Stimulated activated memory B cell treated with anti-CD40 and anti-IgM and Interleukin-4, amounts not matched to agents 10 μg/mL and 1 μg/mL and 100 μg/mL, for 72 hours (primary cell): ENCODE data around the gene HS1BP3.
A peak's percentile ranks its signal among the peaks of the same experiment; 100 is the strongest.

ENCODE experiments used
- ATAC-seq: fragments of 150-1000 bp; cut with Tn5 transposase; 2 replicates; pipeline ENCODE4 v1.10.0; 2021
- H3K27ac Mint-ChIP-seq: one replicate; pipeline ENCODE4 v1.8.0; 2022; ENCODE audit warnings: mild to moderate bottlenecking, mixed read lengths
- H3K27me3 Mint-ChIP-seq: one replicate; pipeline ENCODE4 v1.8.0; 2022; ENCODE audit warnings: mixed read lengths
- H3K36me3 Mint-ChIP-seq: one replicate; pipeline ENCODE4 v1.8.0; 2022; ENCODE audit warnings: mixed read lengths
- H3K4me1 Mint-ChIP-seq: one replicate; pipeline ENCODE4 v1.8.0; 2022; ENCODE audit warnings: mixed read lengths
- H3K4me3 Mint-ChIP-seq: one replicate; pipeline ENCODE4 v1.8.0; 2022; ENCODE audit warnings: mild to moderate bottlenecking, moderate library complexity, mixed read lengths
- H3K9me3 Mint-ChIP-seq: one replicate; pipeline ENCODE4 v1.8.0; 2022; ENCODE audit warnings: mixed read lengths

HS1BP3 gene

GRCh38 chr2:20593072-20594034 lies 57.5 kb downstream of the HS1BP3 start:
- Mint-ChIP-seq H3K4me3 (no peak overlapping the region), H3K9me3 (no peaks in the 10 kb centered on the region), H3K4me1 (peaks cover 69% of the 10 kb centered on the region), H3K27ac (peak overlapping the region; percentile 43), H3K36me3 (peaks cover 11% of the 10 kb centered on the region), H3K27me3 (peaks cover 37% of the 10 kb centered on the region)
- ATAC-seq, result no peak

GRCh38 chr2:20592106-20593071 lies 58.5 kb downstream of the HS1BP3 start:
- H3K27ac Mint-ChIP-seq, result peak overlapping the region; percentile 31
- ATAC-seq, result no peak
- no peaks in the 10 kb centered on the region for H3K9me3 Mint-ChIP-seq
- peaks cover 64% of the 10 kb centered on the region for H3K4me1 Mint-ChIP-seq
- H3K36me3 Mint-ChIP-seq, result peaks cover 11% of the 10 kb centered on the region
- peaks cover 40% of the 10 kb centered on the region for H3K27me3 Mint-ChIP-seq
- no peak overlapping the region for H3K4me3 Mint-ChIP-seq

- H3K4me1 Mint-ChIP-seq, result peaks cover 54% of the 10 kb centered on the region
- H3K4me3 Mint-ChIP-seq, result no peak overlapping the region
- ATAC-seq, result no peak
- H3K27me3 Mint-ChIP-seq, result peaks cover 52% of the 10 kb centered on the region
- H3K36me3 Mint-ChIP-seq, result peaks cover 11% of the 10 kb centered on the region
- H3K27ac Mint-ChIP-seq, result no peak overlapping the region
- H3K9me3 Mint-ChIP-seq, result no peaks in the 10 kb centered on the region
Measured at GRCh38 chr2:20590704-20591515, 60.0 kb downstream of the HS1BP3 start.

- Mint-ChIP-seq H3K36me3 (peaks cover 11% of the 10 kb centered on the region), H3K9me3 (no peaks in the 10 kb centered on the region), H3K27me3 (peaks cover 52% of the 10 kb centered on the region), H3K4me3 (no peak overlapping the region), H3K4me1 (peaks cover 47% of the 10 kb centered on the region), H3K27ac (no peak overlapping the region)
- no peak for ATAC-seq
Measured at GRCh38 chr2:20589975-20590703, 60.8 kb downstream of the HS1BP3 start.

- H3K36me3 Mint-ChIP-seq, result peaks cover 11% of the 10 kb centered on the region
- no peaks in the 10 kb centered on the region for H3K9me3 Mint-ChIP-seq
- peaks cover 55% of the 10 kb centered on the region for H3K27me3 Mint-ChIP-seq
- ATAC-seq, result no peak
- peaks cover 37% of the 10 kb centered on the region for H3K4me1 Mint-ChIP-seq
- H3K4me3 Mint-ChIP-seq, result no peak overlapping the region
- H3K27ac Mint-ChIP-seq, result no peak overlapping the region
Measured at GRCh38 chr2:20588918-20589871, 61.7 kb downstream of the HS1BP3 start.

GRCh38 chr2:20585710-20586594 lies 64.9 kb downstream of the HS1BP3 start:
- H3K9me3 Mint-ChIP-seq, result no peaks in the 10 kb centered on the region
- H3K36me3 Mint-ChIP-seq, result no peaks in the 10 kb centered on the region
- H3K4me3 Mint-ChIP-seq, result no peak overlapping the region
- H3K4me1 Mint-ChIP-seq, result peaks cover 14% of the 10 kb centered on the region
- no peak overlapping the region for H3K27ac Mint-ChIP-seq
- H3K27me3 Mint-ChIP-seq, result peaks cover 37% of the 10 kb centered on the region
- no peak for ATAC-seq

- Mint-ChIP-seq H3K4me1 (peaks cover 14% of the 10 kb centered on the region), H3K27ac (no peak overlapping the region), H3K36me3 (no peaks in the 10 kb centered on the region), H3K9me3 (no peaks in the 10 kb centered on the region), H3K4me3 (no peak overlapping the region), H3K27me3 (peaks cover 37% of the 10 kb centered on the region)
- ATAC-seq, result no peak
Measured at GRCh38 chr2:20585359-20585709, 65.6 kb downstream of the HS1BP3 start.

GRCh38 chr2:20584399-20585358 lies 66.2 kb downstream of the HS1BP3 start:
- no peaks in the 10 kb centered on the region for H3K9me3 Mint-ChIP-seq
- H3K27me3 Mint-ChIP-seq, result peaks cover 37% of the 10 kb centered on the region

GRCh38 chr2:20584045-20584398 lies 66.9 kb downstream of the HS1BP3 start:
- H3K4me1 Mint-ChIP-seq, result peaks cover 19% of the 10 kb centered on the region
- H3K36me3 Mint-ChIP-seq, result no peaks in the 10 kb centered on the region
- no peak for ATAC-seq
- peaks cover 32% of the 10 kb centered on the region for H3K27me3 Mint-ChIP-seq
- no peak overlapping the region for H3K4me3 Mint-ChIP-seq
- no peaks in the 10 kb centered on the region for H3K9me3 Mint-ChIP-seq
- no peak overlapping the region for H3K27ac Mint-ChIP-seq

More at GRCh38 chr2:20584399-20585358, 66.2 kb downstream of the HS1BP3 start:
- peaks cover 19% of the 10 kb centered on the region for H3K4me1 Mint-ChIP-seq
- H3K4me3 Mint-ChIP-seq, result no peak overlapping the region
- H3K27ac Mint-ChIP-seq, result no peak overlapping the region
- no peaks in the 10 kb centered on the region for H3K36me3 Mint-ChIP-seq
- ATAC-seq, result no peak

- Mint-ChIP-seq H3K27ac (no peak overlapping the region), H3K27me3 (peaks cover 26% of the 10 kb centered on the region), H3K36me3 (no peaks in the 10 kb centered on the region), H3K4me3 (no peak overlapping the region), H3K9me3 (no peaks in the 10 kb centered on the region), H3K4me1 (peaks cover 21% of the 10 kb centered on the region)
- no peak for ATAC-seq
Measured at GRCh38 chr2:20583425-20583881, 67.4 kb downstream of the HS1BP3 start.

- peak; percentile 39 for ATAC-seq
- Mint-ChIP-seq H3K27me3 (peaks cover 26% of the 10 kb centered on the region), H3K4me3 (no peak overlapping the region), H3K4me1 (peaks cover 25% of the 10 kb centered on the region), H3K27ac (no peak overlapping the region), H3K36me3 (no peaks in the 10 kb centered on the region), H3K9me3 (no peaks in the 10 kb centered on the region)
Measured at GRCh38 chr2:20582600-20583221, 68.2 kb downstream of the HS1BP3 start.
